Glomerular visceral epithelial cell (primary cell): ENCODE results near the gene LNX2.

Source experiments
- DNase-seq: peaks from one replicate; pipeline ENCODE4 v3.0.0-alpha.2; 2016; ENCODE audit errors: extremely low spot score

LNX2 gene

DNA sequence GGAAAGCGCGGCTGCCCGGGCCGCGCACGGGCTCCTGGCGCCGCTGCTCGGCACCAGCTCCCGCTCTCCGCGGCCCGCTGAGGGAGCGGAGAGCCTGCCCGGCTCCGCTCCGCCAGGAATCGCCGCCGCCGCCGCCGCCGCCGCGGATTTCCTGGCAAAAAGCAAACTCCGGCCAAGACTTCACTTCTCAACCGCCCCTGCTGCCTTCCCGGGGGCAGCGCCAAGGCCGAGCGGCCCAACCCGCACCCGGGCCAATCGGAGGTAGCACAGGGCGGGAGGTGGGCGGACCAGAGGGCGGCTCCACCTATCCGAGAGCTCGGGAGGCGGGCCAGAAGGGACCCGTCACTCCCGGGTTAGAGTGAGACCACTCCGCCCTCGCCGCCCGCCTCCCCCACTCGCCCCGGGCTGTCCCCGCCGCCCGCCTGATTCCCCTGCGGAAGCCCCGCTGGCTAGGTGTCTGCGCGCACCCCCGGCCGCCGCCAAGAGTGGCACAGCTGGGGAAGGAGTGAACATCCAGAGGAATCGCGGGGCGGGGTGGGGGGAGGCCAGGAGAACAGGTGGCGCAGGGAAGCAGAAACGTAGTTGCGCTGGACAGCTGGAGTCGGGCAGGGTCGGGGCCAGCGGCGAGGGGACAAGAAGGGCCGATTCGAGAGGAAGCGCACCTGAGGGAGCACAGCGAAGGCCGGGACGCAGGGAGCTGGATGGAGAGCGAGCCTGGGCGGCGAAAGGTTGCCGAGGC is at the start of gene LNX2:
LNX2 (minus strand) TSS at position 153 of the 739 bp plus-strand sequence. CDS start 38,826 bp downstream, outside the sequence.
- peak; percentile 98 for DNase-seq

DNA sequence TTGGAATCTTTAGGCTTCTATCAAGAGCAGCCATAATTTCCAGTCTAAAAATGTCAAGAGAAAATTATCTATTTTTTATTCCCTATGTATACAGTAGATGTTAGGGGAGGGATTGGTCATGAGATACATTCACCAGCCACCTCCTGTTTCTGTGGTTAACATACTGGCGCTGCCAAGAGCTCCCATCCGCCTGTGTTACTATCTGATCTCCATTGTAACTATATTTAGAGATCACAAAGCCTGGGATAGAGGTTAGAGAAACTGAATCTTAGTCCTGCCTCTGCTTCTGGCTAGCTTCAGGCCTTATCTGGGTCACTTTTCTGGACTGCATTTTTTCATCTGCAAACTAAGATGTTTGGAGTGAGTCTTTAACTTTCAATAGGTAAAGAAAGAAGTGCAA is 47.6 kb upstream of the LNX2 start:
- no peak for DNase-seq

DNA sequence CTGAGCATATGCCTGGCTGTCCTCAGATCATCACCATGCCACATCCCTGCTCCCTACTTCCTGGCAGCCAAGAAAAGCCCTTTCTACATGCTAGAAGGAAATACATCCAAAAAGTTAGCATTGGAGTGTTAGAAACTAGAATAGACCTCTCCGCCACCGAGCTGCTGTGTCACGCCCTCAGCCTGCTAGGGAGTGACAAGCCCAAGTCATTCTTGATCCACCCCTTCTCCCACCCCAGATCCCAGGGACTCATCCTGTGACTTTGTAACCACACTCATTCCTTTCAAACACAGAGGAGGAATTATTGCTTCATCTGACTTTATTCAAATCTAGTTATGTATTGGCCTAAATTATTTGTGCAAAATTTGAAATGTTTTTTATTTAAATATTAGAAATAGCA is 46.6 kb upstream of the LNX2 start:
- no peak for DNase-seq

GRCh38 chr13:27665761-27666160 is 45.4 kb upstream of the LNX2 start:
- no peak for DNase-seq

- DNase-seq, result no peak
Measured at GRCh38 chr13:27665333-27665732, 45.0 kb upstream of the LNX2 start.

- no peak for DNase-seq
Measured at GRCh38 chr13:27663947-27664346, 43.6 kb upstream of the LNX2 start.

DNA sequence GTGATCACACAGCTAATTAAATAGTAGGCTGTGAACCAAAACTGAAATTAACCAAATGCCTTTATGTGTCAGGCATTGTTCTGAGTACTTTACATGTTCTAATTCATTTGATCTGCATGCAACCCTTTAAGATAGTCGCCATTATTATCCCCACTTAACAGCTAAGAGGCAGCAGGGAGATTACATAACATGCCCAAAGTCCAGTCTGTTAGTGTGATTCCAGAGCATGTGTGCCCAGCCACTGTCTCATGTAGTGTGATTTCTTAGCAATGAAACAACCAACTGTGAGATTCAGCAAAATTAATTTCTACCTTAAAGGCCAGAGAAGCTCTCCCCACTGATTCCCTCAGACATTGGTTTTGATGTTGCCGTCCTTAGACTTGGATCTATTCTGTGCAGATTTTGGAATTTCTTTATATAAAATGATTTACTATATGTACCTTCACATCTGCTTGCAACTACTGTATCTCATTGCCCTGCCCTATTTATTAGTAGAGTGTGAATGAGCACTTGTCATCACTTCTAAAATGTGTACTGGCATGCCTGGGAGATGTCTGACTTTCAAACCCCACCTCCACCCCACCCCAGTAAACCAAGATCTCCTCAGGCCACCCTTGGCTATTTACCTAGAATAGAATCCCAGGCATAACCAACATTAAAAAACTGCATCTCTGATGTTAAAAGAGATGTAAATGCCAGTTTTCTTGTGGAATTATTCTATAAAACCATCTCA is 42.6 kb upstream of the LNX2 start:
- no peak for DNase-seq

DNA sequence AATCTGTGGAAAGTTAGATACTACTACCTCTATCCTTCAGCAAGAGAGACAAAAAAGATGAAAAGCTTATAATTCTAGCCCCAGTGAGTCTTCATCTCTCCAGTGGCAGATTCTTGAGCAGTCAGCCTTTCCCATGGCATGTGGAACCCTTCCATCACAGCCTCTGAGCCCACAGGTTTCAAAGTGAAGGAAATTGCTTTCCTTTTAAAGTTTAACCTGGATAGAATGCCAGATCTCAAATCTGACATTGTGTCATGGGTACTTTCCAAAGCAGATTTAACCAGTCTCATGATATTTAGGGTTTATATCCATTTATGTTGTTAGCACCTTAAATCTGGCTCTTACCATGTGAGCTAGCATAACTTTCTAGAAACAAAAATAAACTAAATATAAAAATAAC is 40.7 kb upstream of the LNX2 start:
- no peak for DNase-seq

DNA sequence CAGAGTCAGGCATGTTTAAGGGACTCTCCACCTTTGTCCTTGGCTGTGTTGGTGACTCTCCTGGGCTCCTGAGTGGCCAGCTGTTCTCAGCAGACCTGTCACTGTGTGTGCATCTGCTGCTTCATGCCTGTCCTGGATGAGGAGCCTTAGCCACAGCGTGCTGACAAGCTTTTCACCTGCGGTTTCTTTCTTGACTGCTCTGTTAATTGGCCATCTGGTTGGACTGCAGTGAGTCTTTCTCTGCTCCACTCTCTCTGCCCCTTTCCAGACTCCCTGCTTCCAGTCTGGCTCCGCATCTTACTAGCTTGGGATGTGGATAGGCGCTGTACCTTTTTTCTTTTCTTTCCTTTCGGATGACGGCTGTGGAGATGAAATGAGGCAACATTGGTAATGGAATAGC is 40.2 kb upstream of the LNX2 start:
- DNase-seq, result no peak

GRCh38 chr13:27659145-27659865 is 39.0 kb upstream of the LNX2 start:
- no peak for DNase-seq

GRCh38 chr13:27658546-27658945 is 38.2 kb upstream of the LNX2 start:
- no peak for DNase-seq

GRCh38 chr13:27657724-27658123 is 37.4 kb upstream of the LNX2 start:
- no peak for DNase-seq

- no peak for DNase-seq
Measured at GRCh38 chr13:27654816-27655215, 34.5 kb upstream of the LNX2 start.

DNA sequence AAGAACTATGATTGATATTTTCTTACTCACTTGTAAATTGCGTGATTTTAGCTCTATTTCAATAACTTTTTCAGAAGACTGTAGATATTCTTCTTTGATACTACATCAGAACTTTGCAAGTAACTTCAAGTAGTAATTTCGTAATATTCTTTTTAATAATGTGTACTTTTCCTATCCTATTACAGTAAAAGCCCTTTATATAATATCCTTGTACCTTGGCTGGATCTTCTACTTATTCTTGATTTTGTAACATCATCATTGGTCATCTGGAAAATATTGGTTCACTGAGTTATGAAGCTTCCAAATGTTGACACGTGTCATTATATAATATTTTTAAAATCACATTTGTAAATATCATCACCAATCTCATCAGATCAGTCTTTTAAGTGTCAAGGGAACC is 33.7 kb upstream of the LNX2 start:
- no peak for DNase-seq

DNA sequence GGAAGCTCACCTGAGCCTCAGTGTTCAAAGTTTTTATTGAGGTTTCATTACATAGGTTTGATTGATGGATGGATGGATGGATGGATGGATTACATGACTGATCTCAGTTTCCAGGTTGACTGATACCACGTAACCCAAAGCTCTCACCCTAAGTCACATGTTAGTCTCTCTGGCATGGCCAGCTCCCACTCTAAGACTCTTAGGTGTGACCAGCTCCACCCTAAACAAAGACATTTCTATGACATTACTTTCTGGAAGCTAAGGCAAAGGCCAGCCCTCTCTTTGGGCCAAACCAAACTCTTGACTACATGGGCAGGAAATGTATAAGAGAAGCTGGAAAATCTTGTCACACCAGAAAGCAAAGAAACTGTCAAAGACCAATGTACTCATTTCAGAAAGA is 30.0 kb upstream of the LNX2 start:
- no peak for DNase-seq

DNA sequence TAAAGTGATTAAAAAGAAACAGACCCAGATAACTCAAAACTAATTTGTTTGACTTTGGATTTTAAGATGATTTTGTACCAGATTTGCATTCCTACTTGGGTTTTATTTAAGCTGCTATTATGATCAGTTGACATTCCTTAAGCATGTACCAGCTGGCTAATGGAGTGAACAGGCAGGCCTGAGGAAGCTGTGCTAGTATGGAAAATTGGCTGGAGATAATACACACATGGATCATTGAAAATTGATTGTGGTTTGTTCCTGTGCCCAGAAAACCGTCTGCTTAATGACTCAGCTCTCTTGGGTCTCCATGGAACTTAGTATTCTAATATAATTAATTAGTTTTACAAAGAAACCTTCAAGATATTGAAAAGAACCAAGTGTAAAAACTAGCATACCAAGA is 24.0 kb upstream of the LNX2 start:
- peak; percentile 22 for DNase-seq

DNA sequence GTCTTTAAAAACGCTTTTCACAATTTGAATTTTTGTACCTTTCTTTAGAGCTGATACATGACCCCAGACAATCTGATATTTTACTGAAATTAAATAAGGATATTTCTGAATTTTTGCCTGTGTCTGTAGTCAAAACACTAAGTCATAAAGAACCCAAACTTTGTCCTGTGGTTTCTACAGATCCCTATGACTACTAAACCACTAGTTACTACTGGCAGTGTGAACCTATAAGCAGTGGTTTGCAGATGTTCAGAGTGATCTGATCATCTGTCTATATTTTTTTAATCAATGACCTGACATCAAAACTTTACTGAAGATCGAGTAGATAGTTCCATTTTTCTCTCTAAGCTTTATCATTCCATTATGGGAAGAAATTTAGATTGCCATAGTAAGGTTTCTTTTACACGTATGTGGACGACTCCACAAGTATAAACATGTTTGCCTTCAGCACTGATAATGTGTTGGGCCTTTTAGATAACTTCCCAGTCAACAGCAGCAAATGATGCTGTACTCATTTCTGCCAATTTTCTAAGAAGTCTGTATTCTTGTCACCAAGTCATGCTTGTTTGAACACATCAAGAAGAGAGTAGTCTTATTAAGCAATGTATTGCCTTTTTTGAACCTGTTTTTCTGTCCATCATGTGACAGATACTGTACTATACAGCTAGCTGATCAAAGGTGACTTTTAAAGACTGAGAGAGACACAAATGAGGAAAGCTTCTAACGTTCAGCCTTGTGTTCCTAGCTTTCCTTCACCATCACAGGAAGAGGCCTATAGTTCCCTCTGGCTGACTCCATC is 23.2 kb upstream of the LNX2 start:
- no peak for DNase-seq

DNA sequence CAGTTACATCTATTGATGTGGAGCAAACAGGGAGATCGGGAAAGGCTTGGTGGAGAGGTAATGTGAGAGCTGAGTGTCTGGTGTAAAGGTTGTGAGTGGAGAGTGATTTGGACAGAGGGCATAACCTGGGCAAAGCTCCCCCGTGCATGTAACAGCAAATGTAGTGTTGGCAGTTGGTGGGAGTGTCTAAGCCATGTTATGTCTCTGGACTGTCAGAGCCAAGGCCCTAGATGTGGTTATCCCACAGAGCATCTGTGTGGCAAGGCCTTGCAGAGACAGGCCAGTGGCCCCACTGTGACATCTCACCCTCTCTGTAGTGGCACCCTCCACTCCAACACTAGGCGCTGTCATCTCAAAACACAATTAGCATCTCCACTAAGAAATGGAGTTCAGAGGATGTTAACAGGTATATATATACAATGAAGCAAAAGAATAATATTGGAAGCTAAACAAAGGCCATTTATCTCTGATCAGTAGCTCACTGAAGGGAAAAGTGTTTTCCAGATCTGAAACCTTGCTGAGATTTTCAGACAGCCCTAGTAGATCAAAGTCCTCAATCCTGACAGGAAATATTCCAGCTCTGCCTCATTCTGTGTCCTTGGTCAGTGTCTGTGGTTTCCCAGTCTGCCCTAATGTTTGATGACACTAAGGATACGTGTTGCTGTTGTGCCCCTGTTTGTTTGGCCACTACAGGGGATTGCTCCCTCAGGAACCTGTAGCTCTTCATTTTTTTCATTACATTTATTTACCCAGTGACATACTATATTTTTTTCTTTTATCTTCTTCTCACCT is 21.6 kb upstream of the LNX2 start:
- no peak for DNase-seq

DNA sequence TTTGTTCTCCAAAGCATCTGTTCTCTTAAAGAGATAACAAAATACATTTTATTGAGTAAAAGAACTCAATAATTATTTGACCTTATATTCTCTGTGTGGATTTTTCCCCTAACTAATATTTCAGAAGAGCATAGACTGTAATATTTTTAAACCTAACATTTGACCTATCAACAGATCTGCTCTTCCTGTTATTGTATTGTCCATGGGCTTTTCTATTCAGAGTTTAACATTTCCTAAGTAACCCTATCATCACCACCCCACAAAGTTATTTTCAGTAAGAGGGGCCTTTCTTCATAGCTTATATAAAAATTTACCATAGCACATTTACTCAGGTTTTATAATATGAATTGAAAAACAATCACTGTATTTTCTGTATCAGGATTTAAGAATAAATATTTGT is 18.9 kb upstream of the LNX2 start:
- DNase-seq, result no peak

- DNase-seq, result no peak
Measured at GRCh38 chr13:27638521-27638920, 18.2 kb upstream of the LNX2 start.

DNA sequence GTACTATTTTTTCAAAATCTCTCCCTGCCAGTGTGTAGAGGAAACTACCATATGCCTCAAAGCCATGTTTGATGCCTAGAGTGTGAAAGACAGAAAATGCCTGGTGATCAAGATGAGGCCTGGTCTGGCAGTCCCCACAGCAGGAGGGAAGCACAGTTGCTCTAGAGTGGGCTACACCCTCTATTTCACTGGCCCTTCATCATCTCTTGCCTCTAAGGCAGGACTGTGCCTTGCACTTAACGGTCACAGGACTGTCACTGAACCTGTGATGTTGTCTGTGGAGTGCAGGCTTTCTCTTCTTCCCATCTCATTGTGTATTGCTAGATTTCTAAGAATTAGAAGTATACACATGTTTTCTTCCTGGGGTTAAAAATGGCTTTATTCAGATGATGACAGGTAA is 17.7 kb upstream of the LNX2 start:
- no peak for DNase-seq
